T-cell (primary cell): ENCODE data around the gene LRRTM3. TPM values are rescaled to one million over a fixed set of nuclear protein-coding genes. Genes with fewer than 3 reads are reported as not detected.

Source experiments
- ATAC-seq, 4 experiments: fragments of 200-7000 bp in 3 of 4; fragments of 150-1000 bp in 1 of 4; cut with Tn5 transposase; replicated peaks in 1 of 4; 1 replicate in 3 of 4; 2 replicates in 1 of 4; pipeline ENCODE4 v1.10.0; 2021; ENCODE audit warnings: moderate library complexity in 3 of 4, mild to moderate bottlenecking in 2 of 4, moderate number of reproducible peaks in 1 of 4
- CTCF ChIA-PET, 2 donors: fragments of 300-600 bp; sonication (Branson Sonifier 250); formaldehyde crosslinking; loops; one replicate each; lab custom pipeline; 2022; ENCODE audit warnings: antibody characterized with exemption in 2 of 2; lab: Charles Lee
- POLR2A ChIA-PET, 2 donors: fragments of 300-600 bp; sonication (Branson Sonifier 250); formaldehyde crosslinking; loops; one replicate each; lab custom pipeline; 2022; ENCODE audit warnings: antibody characterized with exemption in 2 of 2; lab: Charles Lee
- DNase-seq, 35 experiments: peaks; one replicate each; pipeline versions ENCODE4 v3.0.0 to v3.0.0-alpha.2; 2013 to 2023
- H3K27ac ChIP-seq: one replicate; pipeline ENCODE4 v1.5.1; 2013; ENCODE audit warnings: low read length
- H3K27me3 ChIP-seq, 2 experiments: replicated peaks in 1 of 2; 1 replicate in 1 of 2; 2 replicates in 1 of 2; pipeline versions ENCODE4 v1.6.1 to v1.7.0; 2013; ENCODE audit warnings: low read length in 1 of 2, mixed read lengths in 1 of 2; ENCODE audit not compliant: control insufficient read depth in 2 of 2, insufficient read depth in 2 of 2; ENCODE audit errors: extremely low read depth in 1 of 2
- H3K36me3 ChIP-seq, 2 donors: 1 replicate in 1 of 2; 2 replicates in 1 of 2; pipeline versions ENCODE4 v1.6.1 to v1.7.0; 2013; ENCODE audit warnings: low read length in 1 of 2; ENCODE audit not compliant: control insufficient read depth in 2 of 2, insufficient read depth in 1 of 2; ENCODE audit errors: extremely low read depth in 1 of 2
- H3K4me1 ChIP-seq, 2 experiments: 1 replicate in 1 of 2; 2 replicates in 1 of 2; pipeline versions ENCODE4 v1.6.1 to v1.7.0; 2013; ENCODE audit warnings: low read length in 2 of 2, mixed read lengths in 1 of 2; ENCODE audit not compliant: insufficient read depth in 2 of 2, control insufficient read depth in 1 of 2; ENCODE audit errors: extremely low read depth in 1 of 2
- H3K4me3 ChIP-seq, 2 donors: 1 replicate in 1 of 2; 2 replicates in 1 of 2; pipeline versions ENCODE4 v1.5.1 to v1.7.0; 2013; ENCODE audit warnings: mild to moderate bottlenecking in 2 of 2, low read length in 1 of 2, moderate library complexity in 1 of 2; ENCODE audit not compliant: control insufficient read depth in 1 of 2; ENCODE audit errors: extremely low read depth in 1 of 2
- H3K9me3 ChIP-seq: 2 replicates; pipeline ENCODE4 v1.7.0; 2013
- H3K27ac Mint-ChIP-seq, 2 donors: one replicate each; pipeline ENCODE4 v1.8.0; 2020 to 2021; ENCODE audit warnings: mild to moderate bottlenecking in 2 of 2, mixed read lengths in 2 of 2
- H3K27me3 Mint-ChIP-seq, 2 donors: one replicate each; pipeline ENCODE4 v1.8.0; 2021 to 2022; ENCODE audit warnings: mixed read lengths in 2 of 2
- H3K36me3 Mint-ChIP-seq: one replicate; pipeline ENCODE4 v1.8.0; 2021; ENCODE audit warnings: mixed read lengths
- H3K4me1 Mint-ChIP-seq, 3 donors: one replicate each; pipeline ENCODE4 v1.8.0; 2020 to 2022; ENCODE audit warnings: mixed read lengths in 3 of 3, mild to moderate bottlenecking in 1 of 3
- H3K4me3 Mint-ChIP-seq, 3 donors: one replicate each; pipeline ENCODE4 v1.8.0; 2020 to 2022; ENCODE audit warnings: mild to moderate bottlenecking in 3 of 3, mixed read lengths in 3 of 3, moderate library complexity in 3 of 3
- H3K9me3 Mint-ChIP-seq, 3 donors: one replicate each; pipeline ENCODE4 v1.8.0; 2020 to 2022; ENCODE audit warnings: mixed read lengths in 3 of 3
- WGBS: methylation state at CpG from one replicate; pipeline ENCODE4 v1.1.5; 2013; ENCODE audit warnings: missing lambda C conversion rate; ENCODE audit not compliant: insufficient coverage; 5-methylcytosine and 5-hydroxymethylcytosine counted together
- total RNA-seq, 35 experiments: library from RNA in 6 of 35; stranded (reverse) in 6 of 35; fragments of 120-200 nt in 1 of 35; gene quantifications; one replicate each; pipeline versions ENCODE4 v1.2.1 to v1.2.4 and lab custom pipeline; 2013 to 2026

LRRTM3 gene
- total RNA-seq, 5 donors from 2014 or later (not counting 1 experiment from before 2014, with no cell fraction given), result not detected

GRCh38 chr10:66981361-66982052 is 55.7 kb downstream of the LRRTM3 start:
- DNase-seq, result no peak
- ChIA-PET CTCF (no interaction called here), POLR2A (no interaction called here)
- ATAC-seq, result no peak
- Mint-ChIP-seq H3K27me3 (no peaks in the 10 kb centered on the region), H3K27ac (no peak overlapping the region), H3K4me3 (no peak overlapping the region), H3K36me3 (no peaks in the 10 kb centered on the region), H3K9me3 (peaks cover 0 to 4% (median 3%) of the 10 kb centered on the region in 3 donors), H3K4me1 (no peaks in the 10 kb centered on the region)
- Histone ChIP-seq H3K27me3 (no peaks in the 10 kb centered on the region), H3K4me3 (no peak overlapping the region), H3K4me1 (no peaks in the 10 kb centered on the region), H3K27ac (no peak overlapping the region), H3K36me3 (no peaks in the 10 kb centered on the region), H3K9me3 (no peaks in the 10 kb centered on the region)
- 60% methylated on average over 2 of the region's 3 CpGs for WGBS

- H3K9me3 Mint-ChIP-seq, result peaks cover 2 to 8% (median 4%) of the 10 kb centered on the region in 3 donors
- no peak overlapping the region for H3K4me3 Mint-ChIP-seq
- ATAC-seq (no peak), DNase-seq (no peak)
- H3K27ac Mint-ChIP-seq, result no peak overlapping the region
- H3K27me3 Mint-ChIP-seq, result no peaks in the 10 kb centered on the region
- WGBS, result no CpG with 5 or more reads among the region's 1 CpG
- ChIA-PET POLR2A (no interaction called here), CTCF (no interaction called here)
- no peaks in the 10 kb centered on the region for H3K36me3 Mint-ChIP-seq
- Histone ChIP-seq H3K27me3 (no peaks in the 10 kb centered on the region), H3K27ac (no peak overlapping the region), H3K4me3 (no peak overlapping the region), H3K4me1 (no peaks in the 10 kb centered on the region), H3K9me3 (no peaks in the 10 kb centered on the region), H3K36me3 (no peaks in the 10 kb centered on the region)
- H3K4me1 Mint-ChIP-seq, result no peaks in the 10 kb centered on the region
Measured at GRCh38 chr10:66982053-66982420, 56.2 kb downstream of the LRRTM3 start.

GRCh38 chr10:66982792-66983474 is 57.1 kb downstream of the LRRTM3 start:
- DNase-seq, result no peak
- no peaks in the 10 kb centered on the region for H3K36me3 ChIP-seq
- no peaks in the 10 kb centered on the region for H3K27me3 ChIP-seq
- H3K4me1 ChIP-seq, result no peaks in the 10 kb centered on the region
- POLR2A ChIA-PET, result no interaction called here
- Mint-ChIP-seq H3K4me3 (no peak overlapping the region), H3K9me3 (peaks cover 3 to 9% (median 7%) of the 10 kb centered on the region in 3 donors), H3K36me3 (no peaks in the 10 kb centered on the region), H3K27ac (no peak overlapping the region), H3K4me1 (no peaks in the 10 kb centered on the region), H3K27me3 (no peaks in the 10 kb centered on the region)
- no peak for ATAC-seq
- WGBS, result 67% methylated on average over 1 of the region's 6 CpGs
- no peak overlapping the region for H3K27ac ChIP-seq
- H3K9me3 ChIP-seq, result no peaks in the 10 kb centered on the region
- CTCF ChIA-PET, result no interaction called here
- H3K4me3 ChIP-seq, result no peak overlapping the region

- Mint-ChIP-seq H3K4me3 (no peak overlapping the region), H3K4me1 (no peaks in the 10 kb centered on the region), H3K27me3 (no peaks in the 10 kb centered on the region), H3K36me3 (no peaks in the 10 kb centered on the region), H3K9me3 (peaks cover 3 to 9% (median 7%) of the 10 kb centered on the region in 3 donors), H3K27ac (no peak overlapping the region)
- ATAC-seq (no peak), DNase-seq (no peak)
- ChIA-PET CTCF (no interaction called here), POLR2A (no interaction called here)
- no peaks in the 10 kb centered on the region for H3K36me3 ChIP-seq
- H3K27me3 ChIP-seq, result no peaks in the 10 kb centered on the region
- H3K27ac ChIP-seq, result no peak overlapping the region
- H3K4me1 ChIP-seq, result no peaks in the 10 kb centered on the region
- H3K9me3 ChIP-seq, result no peaks in the 10 kb centered on the region
- H3K4me3 ChIP-seq, result no peak overlapping the region
Measured at GRCh38 chr10:66983475-66983818, 57.6 kb downstream of the LRRTM3 start.

GRCh38 chr10:66990143-66990830 is 64.5 kb downstream of the LRRTM3 start:
- Histone ChIP-seq H3K4me3 (no peak overlapping the region), H3K36me3 (no peaks in the 10 kb centered on the region), H3K9me3 (no peaks in the 10 kb centered on the region), H3K4me1 (no peaks in the 10 kb centered on the region), H3K27me3 (no peaks in the 10 kb centered on the region), H3K27ac (no peak overlapping the region)
- Mint-ChIP-seq H3K4me1 (no peaks in the 10 kb centered on the region), H3K9me3 (peaks cover 3 to 13% (median 7%) of the 10 kb centered on the region in 3 donors), H3K4me3 (no peak overlapping the region), H3K27me3 (peaks cover 0 to 3% of the 10 kb centered on the region in 2 donors), H3K27ac (no peak overlapping the region), H3K36me3 (no peaks in the 10 kb centered on the region)
- no peak for DNase-seq
- no peak for ATAC-seq
- ChIA-PET CTCF (no interaction called here), POLR2A (no interaction called here)
- no CpG with 5 or more reads among the region's 1 CpG for WGBS

- peaks cover 0 to 7% (median 0%) of the 10 kb centered on the region in 3 donors for H3K9me3 Mint-ChIP-seq
- H3K4me3 Mint-ChIP-seq, result no peak overlapping the region
Measured at GRCh38 chr10:66996996-66997395, 71.2 kb downstream of the LRRTM3 start.

More at GRCh38 chr10:66996996-66997395, 71.2 kb downstream of the LRRTM3 start:
- DNase-seq (no peak), ATAC-seq (no peak)
- Histone ChIP-seq H3K4me1 (no peaks in the 10 kb centered on the region), H3K27ac (no peak overlapping the region), H3K9me3 (no peaks in the 10 kb centered on the region), H3K27me3 (no peaks in the 10 kb centered on the region), H3K4me3 (no peak overlapping the region), H3K36me3 (no peaks in the 10 kb centered on the region)
- H3K27ac Mint-ChIP-seq, result no peak overlapping the region
- H3K27me3 Mint-ChIP-seq, result peaks cover 0 to 3% of the 10 kb centered on the region in 2 donors
- no peaks in the 10 kb centered on the region for H3K4me1 Mint-ChIP-seq
- CTCF ChIA-PET, result no interaction called here
- H3K36me3 Mint-ChIP-seq, result no peaks in the 10 kb centered on the region
- WGBS, result no CpG with 5 or more reads among the region's 1 CpG
- POLR2A ChIA-PET, result no interaction called here
